K562 treated with DMSO at 1 percent for 24 hours (cell line): Measurements from ENCODE around the gene CFAP53. TPM values are rescaled to one million over a fixed set of nuclear protein-coding genes. Genes with fewer than 3 reads are reported as not detected.

Experiments used
- total RNA-seq: library from RNA; unstranded; fragments of 300-600 nt; gene quantifications from 2 replicates; pipeline ENCODE4 v1.2.3, GENCODE V29; 2022; ENCODE audit warnings: low read depth; ENCODE audit not compliant: insufficient read depth

CFAP53 gene
- total RNA-seq, result 0.82 and 1.1 TPM in 2 replicates

GRCh38 chr18:50266248-50266704 lies at the start of gene CFAP53:
Gene CFAP53 (minus strand): TSS chr18:50266495. CDS start chr18:50266404, 91 bp downstream.

GRCh38 chr18:50287441-50288347 lies 21.4 kb upstream of the CFAP53 start, which contains the start of gene CXXC1:
Gene CXXC1 (minus strand): TSS chr18:50287692. CDS start chr18:50287589, 103 bp downstream.

GRCh38 chr18:50281295-50281971 lies 15.1 kb upstream of the CFAP53 start, which contains the start of gene MBD1:
Gene MBD1 (minus strand): TSS chr18:50281523. CDS start chr18:50279992, 1,531 bp downstream.

GRCh38 chr18:50194631-50195532 lies 71.4 kb downstream of the CFAP53 start, which contains the start of gene MYO5B:
Gene MYO5B (minus strand): TSS chr18:50195147. CDS start chr18:50194793, 354 bp downstream.

Other genes starting within 250 kb of the CFAP53 start
- 0.68 and 1.6 TPM in 2 replicates for gene MYO5B, start 71.3 kb downstream of the CFAP53 start, total RNA-seq
- gene MBD1, start 15.0 kb upstream of the CFAP53 start, total RNA-seq, result 46.0 and 47.2 TPM in 2 replicates
- 54.4 and 59.9 TPM in 2 replicates for gene CXXC1, start 21.2 kb upstream of the CFAP53 start, total RNA-seq
- 12.9 and 17.0 TPM in 2 replicates for gene SKA1, start 108.6 kb upstream of the CFAP53 start, total RNA-seq